ENCODE results near the gene RFNG. TPM values are rescaled to one million over a fixed set of nuclear protein-coding genes. Genes with fewer than 3 reads are reported as not detected.

The RFNG gene
- total RNA-seq, 4 donors from 2014 or later = 36.0 to 49.0 (median 38.3) TPM

DNA sequence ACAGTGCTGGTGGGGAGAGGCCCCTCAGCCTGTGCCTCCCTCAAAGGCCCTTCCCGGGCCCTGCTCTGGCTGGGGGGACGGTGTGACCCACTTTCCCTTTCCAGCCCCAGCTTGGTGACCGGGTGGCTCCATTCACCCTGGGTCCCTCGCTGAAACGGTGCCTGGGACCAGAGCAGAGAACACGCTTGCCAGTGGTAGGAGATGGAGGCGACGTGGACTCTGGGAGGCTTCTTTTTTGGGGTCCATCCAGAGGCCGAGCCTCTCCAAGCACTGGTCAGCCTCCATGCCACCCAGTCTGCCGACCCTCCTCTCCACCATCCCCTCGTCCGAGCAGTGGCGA, 36.7 kb downstream of the RFNG start:
- Histone ChIP-seq H3K4me3 (replicated peaks in 1 of 3) (no peak overlapping the region), H3K27ac (no peak overlapping the region), H3K4me1 (no peaks in the 10 kb centered on the region), H3K27me3 (no peaks in the 10 kb centered on the region), H3K36me3 (no peaks in the 10 kb centered on the region), H3K9me3 (no peaks in the 10 kb centered on the region)
- WGBS, 2 donors = 89 to 91% methylated on average over 13 of the region's 13 CpGs
- DNase-seq = no peak
- TF ChIP-seq CTCF (IDR thresholded peaks at IDR 0.05) = no peak
- TF ChIP-seq POLR2A (IDR thresholded peaks at IDR 0.05) = no peak
- intact Hi-C loops (cut with DNase I) = no loop called here

DNA sequence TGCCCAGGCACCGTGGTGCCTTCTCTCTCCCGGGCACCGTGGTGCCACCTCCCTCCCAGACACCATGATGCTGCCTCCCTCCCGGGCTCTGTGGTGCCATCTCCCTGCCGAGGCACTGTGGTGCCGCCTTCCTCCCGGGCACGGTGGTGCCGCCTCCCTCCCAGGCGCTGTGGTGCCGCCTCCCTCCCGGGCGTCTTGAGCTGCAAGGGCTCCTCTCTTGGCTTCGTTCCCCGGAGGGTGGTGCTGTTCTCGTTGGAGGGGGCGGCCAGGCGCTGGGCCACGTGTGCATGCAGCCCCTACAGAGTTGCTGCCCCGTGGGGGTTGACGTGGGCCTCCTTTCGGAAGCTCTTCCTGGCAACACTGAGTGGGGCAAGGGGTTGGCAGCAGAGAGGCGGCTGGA, 37.2 kb downstream of the RFNG start:
- 60 to 82% methylated on average over 5 to 22 of the region's 23 CpGs for WGBS, 2 donors

DNA sequence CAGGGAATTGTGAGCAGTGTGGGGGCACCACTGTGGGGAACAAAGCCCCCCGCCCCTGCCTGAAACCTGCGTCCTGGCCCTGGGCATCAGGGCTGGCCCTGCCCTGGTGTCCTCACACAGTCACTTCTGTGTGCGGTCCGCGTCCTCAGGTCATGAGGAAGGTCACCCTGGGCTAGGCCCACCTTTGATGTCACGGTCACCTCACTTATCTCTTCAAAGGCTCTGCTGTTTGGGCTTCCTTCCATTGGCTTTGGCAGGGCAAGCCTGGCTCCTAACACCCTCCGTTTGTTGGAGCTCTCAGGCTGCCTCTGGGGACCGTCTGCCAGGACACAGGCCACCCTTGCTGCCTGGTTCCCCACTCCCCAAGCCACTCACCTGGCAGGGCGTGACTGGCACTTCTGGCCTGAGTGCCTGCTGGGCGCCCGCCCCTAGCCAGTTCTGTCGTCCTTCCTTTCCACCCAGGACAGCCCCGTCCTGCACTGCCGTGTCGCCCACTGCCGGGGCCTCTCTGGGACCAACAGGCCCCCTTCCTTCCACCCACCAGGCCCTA, 37.8 kb downstream of the RFNG start:
- Histone ChIP-seq H3K36me3 (no peaks in the 10 kb centered on the region), H3K9me3 (no peaks in the 10 kb centered on the region), H3K27ac (no peak overlapping the region), H3K4me3 (replicated peaks in 1 of 3) (no peak overlapping the region), H3K4me1 (no peaks in the 10 kb centered on the region), H3K27me3 (no peaks in the 10 kb centered on the region)
- TF ChIP-seq CTCF (IDR thresholded peaks at IDR 0.05) = no peak
- intact Hi-C loops (cut with DNase I) = no loop called here
- peak in 1 of 2 donors; percentile 41 for DNase-seq
- 87 to 89% methylated on average over 14 to 15 of the region's 16 CpGs for WGBS, 2 donors

More for the DNA sequence above, 37.2 kb downstream of the RFNG start:
- H3K4me3 ChIP-seq (replicated peaks in 1 of 3) = no peak overlapping the region
- no peak for TF ChIP-seq CTCF (IDR thresholded peaks at IDR 0.05)
- H3K27ac ChIP-seq = no peak overlapping the region
- H3K4me1 ChIP-seq = no peaks in the 10 kb centered on the region
- no peaks in the 10 kb centered on the region for H3K9me3 ChIP-seq
- intact Hi-C loops (cut with DNase I) = no loop called here
- no peaks in the 10 kb centered on the region for H3K36me3 ChIP-seq
- DNase-seq = no peak
- no peaks in the 10 kb centered on the region for H3K27me3 ChIP-seq

DNA sequence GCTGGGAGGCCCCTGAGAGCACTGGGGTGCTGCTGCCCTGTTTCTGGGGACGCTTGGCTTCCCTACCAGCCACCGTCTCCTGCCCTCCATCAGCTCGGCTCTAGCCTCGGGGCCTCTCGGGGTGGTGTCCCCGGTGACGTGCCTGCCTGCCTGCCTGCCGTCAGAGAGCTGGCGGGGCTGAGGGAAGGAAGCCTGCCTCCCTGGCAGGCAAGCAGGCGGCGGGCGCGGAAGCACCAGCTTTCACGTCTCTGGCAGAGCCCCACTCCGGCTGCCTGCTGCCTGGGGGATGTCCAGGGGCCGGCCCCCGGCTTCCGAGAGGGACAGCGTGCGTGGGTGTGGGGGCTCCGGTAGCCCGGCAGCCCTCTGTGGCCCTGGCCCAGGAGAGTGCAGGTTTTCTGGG, 38.3 kb downstream of the RFNG start:
- Histone ChIP-seq H3K36me3 (no peaks in the 10 kb centered on the region), H3K27me3 (no peaks in the 10 kb centered on the region), H3K4me1 (no peaks in the 10 kb centered on the region), H3K27ac (no peak overlapping the region), H3K4me3 (replicated peaks in 1 of 3) (no peak overlapping the region), H3K9me3 (no peaks in the 10 kb centered on the region)
- no peak for DNase-seq
- TF ChIP-seq CTCF (IDR thresholded peaks at IDR 0.05) (no peak), POLR2A (IDR thresholded peaks at IDR 0.05) (no peak)
- intact Hi-C loops (cut with DNase I) = no loop called here
- 77 to 80% methylated on average over 13 to 14 of the region's 22 CpGs for WGBS, 2 donors

DNA sequence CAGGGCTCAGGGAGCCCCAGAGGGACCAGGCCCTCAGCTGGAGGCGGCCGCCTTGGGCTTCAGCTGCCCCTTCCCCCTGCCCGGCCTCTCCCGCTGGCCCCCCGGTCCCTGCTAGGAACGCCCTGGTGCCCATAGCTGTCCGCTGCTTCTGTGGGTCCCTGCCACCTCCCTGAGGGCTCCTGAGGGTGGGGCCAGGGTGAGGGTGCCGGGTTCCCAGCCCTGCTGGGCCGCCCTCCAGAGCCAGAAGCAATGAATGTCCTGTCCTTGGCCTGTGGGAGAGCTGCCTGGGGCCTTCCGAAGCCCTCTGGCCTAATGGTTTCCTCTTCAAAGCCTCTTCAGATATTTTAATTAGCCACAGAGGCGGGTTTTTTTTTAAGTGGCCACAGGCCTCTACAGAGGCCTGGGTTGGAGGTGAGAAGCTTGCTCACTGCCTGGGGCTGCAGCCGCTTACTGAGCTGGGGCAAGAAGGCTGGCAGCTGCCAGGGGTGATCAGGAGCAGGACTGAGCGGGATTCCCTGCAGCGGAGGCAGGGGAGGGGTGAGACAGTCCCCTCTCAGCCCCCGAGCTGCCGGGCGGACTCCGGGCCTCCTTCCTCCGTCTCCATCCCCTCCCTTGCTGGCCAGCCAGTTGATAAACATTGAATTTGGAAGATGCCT, 38.8 kb downstream of the RFNG start:
- intact Hi-C loops (cut with DNase I) = no loop called here
- no peak overlapping the region for H3K4me3 ChIP-seq (replicated peaks in 1 of 3)
- no peaks in the 10 kb centered on the region for H3K27me3 ChIP-seq
- 86 to 88% methylated on average over 6 to 10 of the region's 19 CpGs for WGBS, 2 donors
- H3K36me3 ChIP-seq = no peaks in the 10 kb centered on the region
- no peak for DNase-seq
- H3K9me3 ChIP-seq = no peaks in the 10 kb centered on the region
- H3K27ac ChIP-seq = no peak overlapping the region
- TF ChIP-seq CTCF (IDR thresholded peaks at IDR 0.05) (no peak), POLR2A (IDR thresholded peaks at IDR 0.05) (no peak)
- no peaks in the 10 kb centered on the region for H3K4me1 ChIP-seq

Measured in thyroid gland (tissue), 4 donors.